ENCODE data around the gene LBX2.
A peak's percentile ranks its signal among the peaks of the same experiment; 100 is the strongest.

The LBX2 gene, protein sequence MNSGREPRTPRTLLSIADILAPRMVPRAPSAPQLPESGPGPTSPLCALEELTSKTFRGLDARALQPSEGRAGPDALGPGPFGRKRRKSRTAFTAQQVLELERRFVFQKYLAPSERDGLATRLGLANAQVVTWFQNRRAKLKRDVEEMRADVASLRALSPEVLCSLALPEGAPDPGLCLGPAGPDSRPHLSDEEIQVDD

DNA sequence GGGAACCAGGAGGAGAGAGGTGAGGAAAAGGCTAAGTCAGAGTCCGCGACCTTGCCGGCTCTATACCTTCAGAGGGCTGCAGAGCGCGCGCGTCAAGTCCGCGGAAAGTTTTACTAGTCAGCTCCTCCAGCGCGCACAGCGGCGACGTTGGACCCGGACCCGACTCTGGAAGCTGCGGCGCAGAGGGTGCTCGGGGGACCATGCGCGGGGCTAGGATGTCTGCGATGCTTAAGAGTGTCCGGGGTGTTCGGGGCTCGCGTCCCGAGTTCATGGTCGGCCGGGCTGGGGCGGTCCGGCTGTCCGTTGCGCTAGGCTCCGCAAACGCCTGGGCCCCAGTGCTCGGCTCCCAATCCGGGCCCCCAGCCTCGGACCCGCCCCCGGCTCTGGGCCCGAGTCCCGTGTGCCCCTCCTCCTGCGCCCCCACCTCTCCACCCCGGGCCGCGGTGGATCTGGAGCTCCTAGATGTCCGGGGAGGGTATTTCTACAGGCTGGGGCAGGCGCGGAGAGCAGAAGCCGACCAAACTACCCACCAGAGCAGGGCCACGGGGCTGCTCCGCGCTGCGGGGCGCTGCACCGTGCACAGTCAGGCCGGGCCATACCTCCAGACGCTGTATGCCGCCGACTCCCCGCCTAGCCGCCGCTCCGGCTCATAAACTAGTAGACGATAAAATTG lies at the start of gene LBX2:
TSS of gene LBX2 (minus strand) at position 337 of the 673 bp plus-strand sequence. CDS start at position 271, 66 bp downstream.
- no peak for DNase-seq

DNA sequence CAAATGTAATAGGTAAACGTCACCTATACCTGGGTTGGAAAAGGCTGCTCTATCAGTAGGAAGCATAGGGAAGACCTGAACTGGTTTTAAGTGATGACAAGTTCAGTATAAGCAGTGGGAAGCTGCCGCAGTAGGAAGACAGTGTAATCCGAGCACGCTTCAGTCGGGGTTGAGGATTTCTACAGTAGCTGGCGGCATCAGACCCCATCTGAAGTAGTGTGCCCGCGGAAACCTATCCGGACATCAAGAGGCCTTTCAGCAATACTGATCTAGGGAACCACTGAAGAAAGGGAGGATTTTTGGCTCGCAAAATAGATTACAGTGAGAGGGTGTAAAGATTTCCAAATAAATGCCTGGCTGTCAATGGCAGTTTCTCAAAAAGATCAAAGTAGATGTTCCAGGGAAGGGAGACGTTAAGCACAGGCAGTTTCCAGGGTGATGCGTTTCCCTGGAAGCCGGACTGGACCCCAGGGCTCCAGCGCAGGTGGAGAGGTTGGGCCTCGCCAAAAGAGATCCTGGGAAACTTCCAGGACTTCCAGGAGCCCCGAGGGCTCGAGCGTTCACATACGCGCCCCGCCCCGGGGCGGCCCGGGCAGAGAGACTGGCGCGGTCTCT lies 49.0 kb upstream of the LBX2 start:
- no peak for DNase-seq

GRCh38 chr2:74546004-74546403 lies 46.6 kb upstream of the LBX2 start:
- DNase-seq, result no peak

DNA sequence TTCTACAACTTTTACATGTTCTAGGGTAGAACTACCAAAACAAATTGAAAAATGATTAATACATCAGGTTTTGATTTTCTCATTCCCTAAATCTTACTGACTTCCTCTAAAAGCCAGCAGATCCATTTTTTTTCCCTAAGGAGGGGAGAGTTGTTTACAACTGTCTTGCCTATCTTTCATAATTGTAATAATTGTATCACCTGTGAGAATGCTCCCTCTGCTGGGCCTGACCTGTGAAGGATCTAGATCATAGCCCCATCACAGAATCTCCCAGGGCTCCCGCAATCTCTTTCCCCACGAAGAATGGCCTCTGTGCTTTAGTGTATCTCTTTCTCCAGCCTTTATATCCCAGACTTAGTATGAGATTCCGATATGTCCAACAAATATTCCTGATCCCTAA lies 45.2 kb upstream of the LBX2 start:
- DNase-seq, result no peak

- DNase-seq, result no peak
These were observed 43.6 kb upstream of the LBX2 start for GRCh38 chr2:74542978-74543377.

GRCh38 chr2:74540291-74540690 lies 40.9 kb upstream of the LBX2 start:
- DNase-seq, result no peak

DNA sequence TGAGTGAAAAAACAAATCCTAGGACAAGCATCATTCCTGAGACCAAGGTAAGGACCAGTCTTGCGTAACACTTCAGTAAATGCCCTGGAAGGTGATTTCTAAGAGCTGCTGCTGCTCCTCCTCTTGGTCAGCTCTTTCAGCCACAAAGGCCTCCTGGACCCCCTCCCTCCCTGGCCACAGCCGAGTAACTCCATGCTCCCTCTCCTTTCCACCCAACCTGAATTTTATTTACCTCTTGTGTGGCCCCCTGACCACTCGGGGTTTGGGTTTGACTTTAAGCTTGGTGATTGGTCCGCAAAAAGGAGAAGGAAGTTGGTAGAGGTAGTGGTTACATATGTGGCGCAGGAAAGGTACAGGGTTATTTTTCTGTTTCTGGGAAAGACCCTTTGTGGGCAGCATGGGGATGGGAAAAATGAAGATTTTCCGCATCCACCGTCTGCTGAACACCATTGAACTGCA lies 39.5 kb upstream of the LBX2 start:
- DNase-seq, result no peak

DNA sequence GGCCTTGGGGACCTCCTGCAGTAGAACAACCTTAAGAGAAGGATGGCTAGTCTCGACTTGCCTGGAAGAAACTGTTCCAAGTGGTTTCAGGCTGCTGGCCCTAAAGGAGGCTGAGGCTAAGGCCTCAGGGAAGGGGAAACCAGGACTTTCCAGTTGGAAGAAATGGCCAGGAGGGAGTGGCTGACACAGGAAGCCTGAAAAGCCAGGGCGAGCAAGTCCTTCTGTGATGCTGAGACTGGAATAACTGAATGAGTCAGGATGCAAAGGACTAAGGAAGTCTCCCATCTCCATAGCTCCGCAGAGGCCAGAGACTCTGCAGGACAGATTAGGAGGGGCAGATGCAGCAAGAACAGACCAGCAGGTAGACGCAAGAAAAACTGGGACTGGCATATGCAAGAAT lies 37.7 kb upstream of the LBX2 start:
- no peak for DNase-seq

DNA sequence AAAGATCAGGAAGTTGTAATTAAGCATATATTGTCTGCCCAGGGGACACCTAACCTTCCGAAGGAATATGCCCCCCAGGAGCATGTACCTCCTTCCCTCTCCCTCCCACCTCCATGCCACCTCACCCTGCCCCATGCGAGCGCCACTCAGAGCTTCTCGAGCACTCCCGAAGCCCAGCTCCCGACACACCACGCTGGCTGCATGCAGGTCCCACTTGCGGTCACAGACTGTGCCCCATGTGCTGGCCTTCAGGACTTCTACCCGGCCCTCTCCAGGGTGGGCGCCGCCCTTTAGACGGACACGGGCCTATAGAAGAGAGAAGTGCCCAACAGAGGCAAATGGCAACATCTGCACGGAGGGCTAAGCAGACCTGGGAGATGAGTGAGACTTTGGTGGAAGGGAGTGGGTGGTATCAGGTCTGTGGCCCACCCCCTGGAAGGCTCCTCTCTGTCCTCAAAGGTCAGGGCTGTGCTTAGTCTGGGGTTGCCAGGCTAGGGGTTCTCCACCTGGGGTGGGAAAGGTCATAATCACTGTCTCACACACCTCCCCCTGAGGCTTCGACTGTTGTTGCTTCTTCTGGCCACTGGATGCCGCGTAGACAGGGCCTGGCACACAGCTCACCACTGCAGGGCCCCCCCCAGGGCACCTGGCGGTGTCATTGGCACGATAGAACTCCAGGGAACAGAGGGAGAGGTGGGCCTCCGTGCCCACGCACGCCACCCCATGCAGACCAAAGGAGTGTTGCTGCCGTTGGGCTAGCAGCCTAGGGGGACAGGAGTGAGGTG lies 37.0 kb upstream of the LBX2 start:
- DNase-seq, result no peak

DNA sequence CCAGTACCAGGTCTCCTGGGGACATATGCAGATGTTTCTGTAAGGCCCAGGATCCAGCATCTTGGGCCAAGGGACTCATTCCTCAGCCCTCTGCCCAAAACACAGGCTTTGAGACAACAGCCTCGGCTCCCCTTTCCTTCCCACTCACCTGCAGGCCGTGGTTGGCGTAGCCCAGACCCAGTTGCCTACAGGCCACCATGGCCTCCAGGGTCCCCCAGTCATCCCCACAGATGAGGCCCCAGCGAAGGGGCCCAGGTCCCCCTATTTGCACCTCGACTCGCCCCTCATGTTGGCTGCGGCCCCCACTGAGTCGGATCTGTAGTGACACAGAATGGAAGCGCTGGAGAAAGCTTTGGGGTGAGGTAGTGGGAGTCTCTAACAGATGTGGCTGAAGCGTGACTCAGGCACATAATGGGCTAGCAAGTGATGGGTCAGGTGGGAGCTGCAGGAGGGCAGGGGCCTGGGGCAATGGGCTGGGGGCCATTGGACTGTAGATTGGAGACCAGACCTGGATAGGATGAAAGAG lies 36.1 kb upstream of the LBX2 start:
- no peak for DNase-seq

GRCh38 chr2:74534411-74534810 lies 35.0 kb upstream of the LBX2 start:
- no peak for DNase-seq

- no peak for DNase-seq
These were observed 34.1 kb upstream of the LBX2 start for GRCh38 chr2:74533464-74533863.

- peak; percentile 62 for DNase-seq
These were observed 32.8 kb upstream of the LBX2 start for GRCh38 chr2:74532222-74532621.

DNA sequence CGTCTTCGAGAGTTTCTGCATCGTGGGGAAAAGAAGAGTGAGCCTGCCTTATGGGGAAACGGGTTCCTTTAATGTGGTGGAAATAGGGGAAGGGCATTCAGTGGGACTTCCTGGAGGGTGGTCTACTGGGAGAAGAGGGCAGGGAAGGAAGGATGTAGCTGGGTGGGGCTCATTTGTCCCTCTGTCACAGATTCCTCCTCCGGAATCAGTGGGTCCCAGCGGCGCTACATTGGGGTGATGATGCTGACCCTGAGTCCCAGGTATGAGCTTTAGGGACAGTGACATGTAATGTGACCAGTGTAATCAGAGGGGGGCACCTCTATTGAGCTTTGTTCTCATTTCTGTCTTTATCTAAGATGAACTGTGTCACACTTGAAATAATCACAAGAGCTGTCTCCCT lies 32.3 kb upstream of the LBX2 start:
- DNase-seq, result no peak

DNA sequence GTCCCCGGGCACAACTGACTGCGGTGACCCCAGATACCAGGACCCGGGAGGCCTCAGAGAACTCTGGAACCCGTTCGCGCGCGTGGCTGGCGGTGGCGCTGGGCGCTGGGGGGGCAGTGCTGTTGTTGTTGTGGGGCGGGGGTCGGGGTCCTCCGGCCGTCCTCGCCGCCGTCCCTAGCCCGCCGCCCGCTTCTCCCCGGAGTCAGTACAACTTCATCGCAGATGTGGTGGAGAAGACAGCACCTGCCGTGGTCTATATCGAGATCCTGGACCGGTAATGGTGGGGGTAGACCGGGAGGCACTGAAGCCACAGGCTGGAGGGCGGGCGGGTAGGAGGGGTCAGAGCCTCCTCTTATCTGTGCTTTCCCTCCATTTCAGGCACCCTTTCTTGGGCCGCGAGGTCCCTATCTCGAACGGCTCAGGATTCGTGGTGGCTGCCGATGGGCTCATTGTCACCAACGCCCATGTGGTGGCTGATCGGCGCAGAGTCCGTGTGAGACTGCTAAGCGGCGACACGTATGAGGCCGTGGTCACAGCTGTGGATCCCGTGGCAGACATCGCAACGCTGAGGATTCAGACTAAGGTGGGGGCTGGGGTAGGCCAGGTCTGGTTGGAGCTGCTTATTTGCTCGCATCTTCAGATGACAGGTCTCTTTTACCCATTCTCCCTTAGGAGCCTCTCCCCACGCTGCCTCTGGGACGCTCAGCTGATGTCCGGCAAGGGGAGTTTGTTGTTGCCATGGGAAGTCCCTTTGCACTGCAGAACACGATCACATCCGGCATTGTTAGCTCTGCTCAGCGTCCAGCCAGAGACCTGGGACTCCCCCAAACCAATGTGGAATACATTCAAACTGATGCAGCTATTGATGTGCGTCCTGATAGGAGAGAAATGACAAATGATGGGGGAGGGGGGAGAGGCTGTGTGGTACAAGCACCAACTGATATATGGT lies 31.1 kb upstream of the LBX2 start:
- no peak for DNase-seq

DNA sequence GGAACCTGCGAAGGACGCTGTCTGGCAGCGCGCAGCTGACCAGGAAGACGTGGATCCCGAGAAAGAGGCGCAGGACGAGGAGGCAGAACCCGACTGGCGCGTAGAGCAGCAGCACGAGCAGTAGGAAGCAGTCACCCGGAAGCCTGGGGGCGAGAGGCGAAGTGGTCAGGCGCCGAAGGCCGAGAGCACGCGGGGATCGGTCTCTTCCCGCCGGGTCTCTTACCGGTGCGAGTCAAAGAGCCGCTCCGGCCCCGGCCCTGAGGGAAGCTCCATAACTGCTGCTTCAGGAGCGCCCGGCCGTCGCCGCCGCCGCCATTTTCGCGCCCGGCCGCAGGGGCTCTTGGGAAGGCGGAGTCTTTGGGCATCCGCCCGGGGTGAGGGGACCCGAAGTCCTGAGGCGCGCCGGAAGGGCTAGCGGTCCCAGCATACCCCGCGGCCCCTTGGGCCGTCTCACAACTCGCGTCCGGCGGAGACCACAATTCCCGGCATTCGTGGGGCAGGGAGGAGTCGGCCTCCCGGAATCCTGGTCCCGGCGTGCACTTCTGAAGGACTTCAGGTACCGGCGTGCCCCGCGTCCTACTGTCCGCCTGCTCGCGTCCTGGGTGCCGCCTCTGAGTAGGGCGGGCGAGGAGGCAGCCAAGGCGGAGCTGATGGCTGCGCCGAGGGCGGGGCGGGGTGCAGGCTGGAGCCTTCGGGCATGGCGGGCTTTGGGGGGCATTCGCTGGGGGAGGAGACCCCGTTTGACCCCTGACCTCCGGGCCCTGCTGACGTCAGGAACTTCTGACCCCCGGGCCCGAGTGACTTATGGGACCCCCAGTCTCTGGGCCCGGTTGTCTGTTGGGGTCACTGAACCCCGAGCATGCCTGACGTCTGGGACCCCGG lies 30.2 kb upstream of the LBX2 start, which contains the start of the genes AUP1 and HTRA2:
TSS of gene AUP1 (minus strand) at position 350 of the 882 bp plus-strand sequence. CDS start at position 273, 77 bp downstream.
TSS of gene HTRA2 (plus strand) at position 577 of the 882 bp plus-strand sequence. CDS start at position 651, 74 bp downstream.
- DNase-seq, result peak; percentile 93

GRCh38 chr2:74528600-74529356 lies 29.4 kb upstream of the LBX2 start:
- no peak for DNase-seq

DNA sequence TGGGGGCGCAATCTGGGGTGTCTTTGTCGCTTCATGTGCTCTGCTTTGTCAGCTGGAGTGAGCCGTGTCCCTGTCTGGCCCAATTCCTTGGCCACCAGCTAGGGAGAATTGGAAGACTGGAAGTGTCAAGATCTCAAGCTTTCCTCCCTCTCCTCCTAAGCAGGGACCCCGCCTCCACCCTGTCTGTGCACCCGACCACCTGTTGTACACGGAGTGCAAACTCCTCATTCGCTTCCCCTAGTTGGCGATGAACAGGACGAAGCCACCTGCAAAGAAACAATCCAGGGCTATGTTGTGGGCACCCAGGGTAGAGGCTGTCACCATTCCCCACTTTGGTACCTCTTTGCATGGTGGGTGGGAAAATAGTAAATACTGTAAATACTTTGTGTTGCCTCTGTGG lies 28.3 kb upstream of the LBX2 start:
- no peak for DNase-seq

DNA sequence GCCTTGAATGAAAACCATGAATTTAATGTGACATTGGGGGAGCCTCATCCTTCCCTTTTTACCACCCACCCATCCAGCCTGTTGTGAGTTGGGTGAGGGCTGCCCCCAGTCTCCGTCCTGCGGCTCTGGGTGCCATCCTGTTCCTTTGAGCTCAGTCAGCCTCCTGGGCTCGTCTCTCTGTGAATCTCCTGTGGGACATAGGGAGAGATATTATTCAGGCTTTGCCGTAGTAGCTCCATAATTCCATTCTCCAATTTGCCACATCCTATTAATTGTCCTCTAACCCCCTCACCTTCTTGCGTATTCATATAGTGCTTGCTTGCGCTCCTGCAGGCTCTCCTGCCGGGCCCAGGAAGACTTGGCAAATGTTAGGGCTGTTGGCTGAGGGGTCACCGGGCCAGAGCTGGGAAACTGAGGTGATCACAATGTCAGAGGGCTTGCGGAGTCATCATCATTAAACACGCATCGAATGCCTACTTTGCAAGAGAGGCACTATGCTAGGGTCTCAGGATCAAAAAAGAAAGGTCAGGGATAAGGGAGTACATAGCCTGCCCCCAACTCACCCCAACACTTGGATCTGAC lies 27.3 kb upstream of the LBX2 start:
- DNase-seq, result no peak
